Fibroblast of lung (primary cell): ENCODE measurements around the gene CALCOCO1.

Experiments used
- EZH2 ChIP-seq: IDR thresholded peaks from 2 replicates; pipeline ENCODE4 v1.5.1; 2012; ENCODE audit warnings: low read length, control low read depth, mild to moderate bottlenecking; ENCODE audit errors: missing control alignments
- TF ChIP-seq, protein P1 (sequence below), 2 donors: IDR thresholded peaks in 1 of 2; conservative IDR thresholded peaks in 1 of 2; 1 replicate in 1 of 2; 2 replicates in 1 of 2; pipeline ENCODE4 v1.5.1; 2011 to 2012; ENCODE audit warnings: low read length in 2 of 2, control low read depth in 1 of 2, inconsistent platforms in 1 of 2, low read depth in 1 of 2, mild to moderate bottlenecking in 1 of 2

DNA sequence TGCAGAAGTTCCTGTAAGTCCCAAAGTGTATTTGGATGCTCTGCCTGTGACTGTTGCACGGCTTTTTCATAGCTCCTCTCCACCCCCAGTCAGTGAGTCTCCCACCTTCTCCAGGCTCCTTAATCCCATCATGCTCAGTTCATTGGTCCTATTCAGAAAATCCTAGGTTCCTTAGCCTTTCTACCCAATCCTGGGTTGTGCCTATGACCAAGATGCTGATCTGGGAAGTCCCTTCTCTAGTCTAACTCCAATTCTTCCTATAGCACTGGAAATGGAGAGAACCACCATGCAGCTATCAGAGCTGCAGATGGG lies 16.8 kb upstream of the CALCOCO1 start:
- TF ChIP-seq, protein P1, sequence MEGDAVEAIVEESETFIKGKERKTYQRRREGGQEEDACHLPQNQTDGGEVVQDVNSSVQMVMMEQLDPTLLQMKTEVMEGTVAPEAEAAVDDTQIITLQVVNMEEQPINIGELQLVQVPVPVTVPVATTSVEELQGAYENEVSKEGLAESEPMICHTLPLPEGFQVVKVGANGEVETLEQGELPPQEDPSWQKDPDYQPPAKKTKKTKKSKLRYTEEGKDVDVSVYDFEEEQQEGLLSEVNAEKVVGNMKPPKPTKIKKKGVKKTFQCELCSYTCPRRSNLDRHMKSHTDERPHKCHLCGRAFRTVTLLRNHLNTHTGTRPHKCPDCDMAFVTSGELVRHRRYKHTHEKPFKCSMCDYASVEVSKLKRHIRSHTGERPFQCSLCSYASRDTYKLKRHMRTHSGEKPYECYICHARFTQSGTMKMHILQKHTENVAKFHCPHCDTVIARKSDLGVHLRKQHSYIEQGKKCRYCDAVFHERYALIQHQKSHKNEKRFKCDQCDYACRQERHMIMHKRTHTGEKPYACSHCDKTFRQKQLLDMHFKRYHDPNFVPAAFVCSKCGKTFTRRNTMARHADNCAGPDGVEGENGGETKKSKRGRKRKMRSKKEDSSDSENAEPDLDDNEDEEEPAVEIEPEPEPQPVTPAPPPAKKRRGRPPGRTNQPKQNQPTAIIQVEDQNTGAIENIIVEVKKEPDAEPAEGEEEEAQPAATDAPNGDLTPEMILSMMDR (conservative IDR thresholded peaks at IDR 0.05 in 1 of 2, IDR thresholded peaks at IDR 0.05 in 1 of 2; ENCODE audit: low read depth in 1 of 2, low read length in 2 of 2): no peak
- TF ChIP-seq EZH2: no peak
